ENCODE data around the gene SLC9A9. TPM values are rescaled to one million over a fixed set of nuclear protein-coding genes. Genes with fewer than 3 reads are reported as not detected.

The SLC9A9 gene
- total and polyA plus RNA-seq, 2 donors from 2014 or later = 3.7 to 16.5 TPM

GRCh38 chr3:143700431-143700975 lies 147.8 kb downstream of the SLC9A9 start:
- no peak for TF ChIP-seq CTCF (IDR thresholded peaks at IDR 0.05; ENCODE audit: borderline replicate concordance, extremely low read depth, insufficient read depth)
- Histone ChIP-seq H3K27ac (ENCODE audit: low read depth in 2 of 2, low read length in 2 of 2) (no peak overlapping the region), H3K36me3 (ENCODE audit: control insufficient read depth in 2 of 3, insufficient read depth in 3 of 3, low read length in 3 of 3) (no peaks in the 10 kb centered on the region), H3K9me3 (ENCODE audit: control insufficient read depth in 2 of 3, insufficient read depth in 1 of 3, low read length in 3 of 3) (no peaks in the 10 kb centered on the region), H3K9ac (ENCODE audit: low read length in 3 of 3) (no peak overlapping the region), H3K27me3 (ENCODE audit: control insufficient read depth, insufficient read depth, low read length) (no peaks in the 10 kb centered on the region), H3K4me1 (ENCODE audit: control insufficient read depth in 2 of 3, insufficient read depth in 2 of 3, low read depth in 1 of 3, low read length in 3 of 3) (no peaks in the 10 kb centered on the region), H3K4me3 (ENCODE audit: low read length in 3 of 3) (no peak overlapping the region)
- FAIRE-seq (no peak), DNase-seq (no peak)
- intact Hi-C loops (cut with DNase I) = no loop called here

DNA sequence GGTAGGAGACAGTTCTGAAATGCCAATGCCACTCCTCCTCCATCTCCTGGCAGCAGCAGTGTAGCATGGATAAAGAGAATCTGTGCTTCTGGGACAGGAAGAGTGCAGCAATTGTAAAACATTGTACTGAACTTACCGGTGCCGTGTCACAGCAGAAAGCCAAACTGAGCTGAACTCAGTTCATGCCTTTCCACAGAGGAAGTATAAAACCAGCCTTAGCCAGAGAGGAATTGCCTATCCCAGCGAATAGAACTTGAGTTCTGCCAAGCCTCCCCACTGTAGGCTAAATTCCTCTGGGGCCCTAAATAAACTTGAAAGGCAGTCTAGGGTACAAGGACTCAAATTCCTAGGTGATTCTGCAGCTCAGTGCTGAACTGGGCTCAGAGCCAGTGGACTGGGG lies 148.8 kb downstream of the SLC9A9 start:
- Histone ChIP-seq H3K36me3 (ENCODE audit: control insufficient read depth in 2 of 3, insufficient read depth in 3 of 3, low read length in 3 of 3) (no peaks in the 10 kb centered on the region), H3K4me1 (ENCODE audit: control insufficient read depth in 2 of 3, insufficient read depth in 2 of 3, low read depth in 1 of 3, low read length in 3 of 3) (no peaks in the 10 kb centered on the region), H3K27me3 (ENCODE audit: control insufficient read depth, insufficient read depth, low read length) (no peaks in the 10 kb centered on the region), H3K9me3 (ENCODE audit: control insufficient read depth in 2 of 3, insufficient read depth in 1 of 3, low read length in 3 of 3) (no peaks in the 10 kb centered on the region), H3K9ac (ENCODE audit: low read length in 3 of 3) (no peak overlapping the region), H3K27ac (ENCODE audit: low read depth in 2 of 2, low read length in 2 of 2) (no peak overlapping the region), H3K4me3 (ENCODE audit: low read length in 3 of 3) (no peak overlapping the region)
- intact Hi-C loops (cut with DNase I) = no loop called here
- no peak for TF ChIP-seq CTCF (IDR thresholded peaks at IDR 0.05; ENCODE audit: borderline replicate concordance, extremely low read depth, insufficient read depth)
- DNase-seq (no peak), FAIRE-seq (no peak)

- Histone ChIP-seq H3K4me1 (ENCODE audit: control insufficient read depth in 2 of 3, insufficient read depth in 2 of 3, low read depth in 1 of 3, low read length in 3 of 3) (no peaks in the 10 kb centered on the region), H3K27ac (ENCODE audit: low read depth in 2 of 2, low read length in 2 of 2) (no peak overlapping the region), H3K4me3 (ENCODE audit: low read length in 3 of 3) (no peak overlapping the region), H3K36me3 (ENCODE audit: control insufficient read depth in 2 of 3, insufficient read depth in 3 of 3, low read length in 3 of 3) (no peaks in the 10 kb centered on the region), H3K9ac (ENCODE audit: low read length in 3 of 3) (no peak overlapping the region), H3K9me3 (ENCODE audit: control insufficient read depth in 2 of 3, insufficient read depth in 1 of 3, low read length in 3 of 3) (no peaks in the 10 kb centered on the region), H3K27me3 (ENCODE audit: control insufficient read depth, insufficient read depth, low read length) (no peaks in the 10 kb centered on the region)
- intact Hi-C loops (cut with DNase I) = no loop called here
- no peak for TF ChIP-seq CTCF (IDR thresholded peaks at IDR 0.05; ENCODE audit: borderline replicate concordance, extremely low read depth, insufficient read depth)
- FAIRE-seq = no peak
- no peak for DNase-seq
Observed at GRCh38 chr3:143698682-143699303, 149.5 kb downstream of the SLC9A9 start.
